NB4 (cell line): ENCODE measurements around the gene TLE5.

ENCODE experiments used
- DNase-seq: peaks from one replicate; pipeline ENCODE4 v3.0.0; 2010; ENCODE audit warnings: low read depth
- H3K4me3 ChIP-seq: one replicate; pipeline ENCODE4 v1.5.1; 2011; ENCODE audit warnings: mild to moderate bottlenecking, low read depth, low read length, moderate library complexity
- CTCF ChIP-seq: IDR thresholded peaks from one replicate; pipeline ENCODE4 v1.5.1; 2012; ENCODE audit warnings: low read depth, low read length
- MYC ChIP-seq: IDR thresholded peaks from 2 replicates; pipeline ENCODE4 v1.6.1; 2011; ENCODE audit warnings: low read depth, low read length
- POLR2A ChIP-seq: IDR thresholded peaks from 2 replicates; pipeline ENCODE4 v1.6.1; 2011; ENCODE audit warnings: mild to moderate bottlenecking; ENCODE audit not compliant: insufficient read length; ENCODE audit errors: extremely low read depth
- TF ChIP-seq, protein P1 (sequence below): IDR thresholded peaks from 2 replicates; pipeline ENCODE4 v1.6.1; 2011; ENCODE audit warnings: low read depth, low read length

The TLE5 gene

DNA sequence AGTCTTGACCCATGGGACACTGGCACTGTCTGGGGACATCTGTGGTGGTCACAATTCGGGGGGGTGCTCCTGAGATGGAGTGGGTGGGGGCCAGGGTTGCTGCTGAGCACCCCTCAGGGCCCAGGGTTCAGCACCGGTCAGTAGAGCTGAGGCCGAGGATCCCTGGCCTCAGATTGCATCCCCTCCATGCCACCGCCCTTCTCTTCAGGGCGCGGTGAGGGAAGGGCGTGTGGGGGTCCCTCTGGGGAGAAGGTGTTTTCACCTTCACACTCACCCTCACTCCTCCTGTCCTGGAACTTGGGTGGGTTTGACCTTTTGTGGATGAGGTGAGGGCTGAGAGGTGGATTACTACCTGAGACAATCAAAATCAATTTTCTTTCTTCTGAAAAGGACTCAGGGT, 45.4 kb upstream of the TLE5 start:
- DNase-seq = no peak
- no peak overlapping the region for H3K4me3 ChIP-seq
- TF ChIP-seq POLR2A (no peak), MYC (no peak), CTCF (no peak)
- TF ChIP-seq, protein P1, sequence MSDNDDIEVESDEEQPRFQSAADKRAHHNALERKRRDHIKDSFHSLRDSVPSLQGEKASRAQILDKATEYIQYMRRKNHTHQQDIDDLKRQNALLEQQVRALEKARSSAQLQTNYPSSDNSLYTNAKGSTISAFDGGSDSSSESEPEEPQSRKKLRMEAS = no peak

DNA sequence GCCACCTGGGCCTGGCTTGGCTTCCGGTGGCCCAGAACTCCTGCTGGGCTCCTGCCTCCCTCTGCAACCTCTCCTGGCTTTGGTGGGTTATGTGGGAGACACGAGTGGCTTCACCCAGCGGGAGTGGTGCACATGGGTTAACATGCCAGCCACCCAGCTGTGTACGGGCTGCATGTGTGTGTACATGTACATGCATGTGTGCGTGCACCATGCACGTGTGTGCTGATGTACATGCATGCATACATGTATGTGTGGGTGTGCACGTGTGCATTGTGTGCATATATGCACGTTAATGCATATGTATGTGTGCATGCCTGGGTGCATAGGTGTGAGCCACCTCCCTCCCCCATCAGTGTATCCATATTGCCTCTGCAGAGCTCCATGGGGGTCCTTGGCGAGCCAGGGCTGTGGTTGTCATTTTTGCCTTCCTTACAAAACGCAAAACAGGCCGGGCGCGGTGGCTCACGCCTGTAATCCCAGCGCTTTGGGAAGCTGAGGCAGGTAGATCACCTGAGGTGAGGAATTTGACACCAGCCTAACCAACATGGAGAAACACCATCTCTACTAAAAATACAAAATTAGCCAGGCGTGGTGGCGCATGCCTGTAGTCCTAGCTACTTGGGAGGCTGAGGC, 44.3 kb upstream of the TLE5 start:
- no peak for DNase-seq
- TF ChIP-seq CTCF = no peak
- TF ChIP-seq, protein P1 = no peak
- no peak for TF ChIP-seq MYC
- TF ChIP-seq POLR2A = no peak
- H3K4me3 ChIP-seq = no peak overlapping the region

DNA sequence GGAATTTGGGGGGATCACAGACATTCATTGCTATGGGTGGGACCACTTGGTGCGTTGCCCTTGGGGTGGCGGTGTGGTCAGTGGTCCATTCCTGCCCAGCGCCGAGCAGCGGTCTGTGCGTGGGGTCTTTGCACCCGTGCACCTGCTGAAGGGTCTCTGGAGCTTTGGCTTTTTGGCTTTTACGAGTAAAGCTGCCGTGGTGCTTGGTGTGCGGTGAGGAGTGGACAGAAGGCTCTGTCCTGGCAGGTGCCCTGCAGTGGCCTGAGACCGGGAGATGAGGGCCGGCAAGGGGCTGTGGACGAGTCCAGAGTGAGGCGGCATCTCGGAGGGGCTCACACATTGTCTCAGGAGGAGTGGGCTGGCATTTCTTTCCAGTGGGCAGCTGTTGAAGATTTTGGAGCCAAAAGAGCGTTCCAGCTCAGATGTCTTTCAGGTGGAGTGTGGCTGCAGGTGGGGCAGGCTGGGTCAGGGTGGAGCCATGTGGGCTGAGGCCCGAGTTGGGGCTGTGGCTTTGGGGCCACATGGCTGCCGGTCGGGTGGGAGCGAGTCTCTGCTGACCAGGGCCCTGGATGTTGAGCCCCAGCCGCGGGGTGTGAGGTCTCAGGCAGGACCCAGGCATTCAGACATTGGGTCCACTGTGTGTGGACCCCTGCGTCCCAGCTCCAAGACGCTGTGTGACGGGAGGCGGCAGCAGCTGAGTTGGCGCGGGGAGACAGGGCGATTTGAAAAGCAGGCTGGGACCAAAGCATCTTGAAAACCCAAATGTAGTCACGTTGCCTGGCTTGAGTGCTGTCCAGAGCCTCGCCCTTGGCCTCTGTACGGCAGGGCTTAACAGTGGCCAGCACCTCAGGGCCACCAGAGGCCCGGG, 43.6 kb upstream of the TLE5 start:
- DNase-seq = no peak
- TF ChIP-seq, protein P1 = no peak
- TF ChIP-seq MYC (no peak), POLR2A (no peak), CTCF (no peak)
- H3K4me3 ChIP-seq = no peak overlapping the region

GRCh38 chr19:3104708-3104983, 42.4 kb upstream of the TLE5 start:
- no peak for DNase-seq
- TF ChIP-seq POLR2A (no peak), CTCF (no peak), MYC (no peak)
- TF ChIP-seq, protein P1 = no peak
- H3K4me3 ChIP-seq = no peak overlapping the region

DNA sequence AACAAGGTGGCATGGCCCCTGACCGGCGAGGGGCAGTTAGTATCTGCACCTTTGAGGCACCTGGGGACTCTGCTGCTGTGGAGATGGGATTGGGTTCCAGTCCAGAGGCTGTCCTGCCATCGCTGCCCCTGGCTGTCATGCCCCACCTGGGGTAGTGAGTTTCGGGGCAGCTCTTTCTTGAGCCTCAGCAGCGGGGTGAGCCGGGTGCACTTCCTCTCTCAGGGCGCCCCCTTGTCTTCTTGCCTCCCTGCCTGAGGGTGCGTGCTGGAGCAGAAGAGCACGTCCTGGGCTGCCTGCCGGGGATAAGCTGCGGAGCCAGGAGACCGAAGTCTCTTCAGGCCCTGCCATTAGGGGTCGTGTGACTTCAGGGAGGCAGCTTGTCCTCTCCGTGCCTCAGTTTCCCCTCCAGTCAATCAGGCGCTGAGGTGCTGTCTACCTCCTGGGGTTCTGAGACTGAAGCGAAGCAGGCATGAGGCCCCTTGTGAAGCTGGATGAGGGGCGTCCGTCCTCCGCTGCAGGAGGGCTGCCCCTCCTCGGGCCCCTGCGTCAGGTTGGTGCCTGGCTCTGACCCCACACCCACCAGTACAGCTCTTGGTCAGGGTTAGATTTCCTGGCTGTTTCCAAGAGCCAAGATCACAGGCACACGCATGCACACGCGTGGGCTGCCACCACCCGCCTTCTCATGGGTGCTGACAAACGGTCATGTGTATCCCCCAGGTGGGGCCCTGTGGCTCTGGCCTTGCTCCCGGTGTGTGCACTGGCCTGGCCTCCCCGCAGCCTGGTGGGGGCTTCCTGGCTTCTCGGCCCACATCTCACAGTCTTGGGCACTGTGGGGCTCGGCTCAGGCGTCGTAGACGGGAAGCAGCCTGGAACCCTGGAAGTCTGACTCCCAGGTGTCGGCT, 40.2 kb upstream of the TLE5 start:
- H3K4me3 ChIP-seq = no peak overlapping the region
- no peak for DNase-seq
- TF ChIP-seq MYC = no peak
- no peak for TF ChIP-seq POLR2A
- TF ChIP-seq, protein P1 = no peak
- no peak for TF ChIP-seq CTCF
